Left hindlimb (tissue), 1 donor: Measurements from ENCODE around the gene NECAB2.

Source experiments
- DNase-seq: peaks from one replicate; pipeline ENCODE4 v3.0.0-alpha.2; 2018

The NECAB2 gene

DNA sequence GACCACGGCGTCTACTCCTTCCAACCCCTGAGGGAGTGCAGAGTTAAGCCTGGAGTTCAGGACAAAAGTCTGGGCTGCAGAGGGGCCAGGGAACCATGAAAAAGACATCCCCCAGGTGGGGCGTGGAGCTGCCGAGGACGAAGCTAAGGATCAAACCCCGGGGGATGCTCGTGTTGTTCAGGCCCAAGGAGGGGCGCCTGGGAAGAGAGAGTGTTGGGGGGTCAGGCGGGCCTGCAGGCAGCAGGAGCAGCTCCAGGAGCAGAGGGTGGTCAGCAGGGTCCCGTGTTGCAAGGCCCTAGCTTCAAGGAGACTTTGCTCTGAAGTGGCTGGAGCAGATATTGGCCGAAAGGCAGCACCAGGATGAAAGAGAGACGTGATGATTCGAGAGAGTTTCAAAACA is 26.7 kb downstream of the NECAB2 start:
- no peak for DNase-seq

- peak; percentile 48 for DNase-seq
These were observed 27.7 kb downstream of the NECAB2 start for GRCh38 chr16:83995754-83996153.

DNA sequence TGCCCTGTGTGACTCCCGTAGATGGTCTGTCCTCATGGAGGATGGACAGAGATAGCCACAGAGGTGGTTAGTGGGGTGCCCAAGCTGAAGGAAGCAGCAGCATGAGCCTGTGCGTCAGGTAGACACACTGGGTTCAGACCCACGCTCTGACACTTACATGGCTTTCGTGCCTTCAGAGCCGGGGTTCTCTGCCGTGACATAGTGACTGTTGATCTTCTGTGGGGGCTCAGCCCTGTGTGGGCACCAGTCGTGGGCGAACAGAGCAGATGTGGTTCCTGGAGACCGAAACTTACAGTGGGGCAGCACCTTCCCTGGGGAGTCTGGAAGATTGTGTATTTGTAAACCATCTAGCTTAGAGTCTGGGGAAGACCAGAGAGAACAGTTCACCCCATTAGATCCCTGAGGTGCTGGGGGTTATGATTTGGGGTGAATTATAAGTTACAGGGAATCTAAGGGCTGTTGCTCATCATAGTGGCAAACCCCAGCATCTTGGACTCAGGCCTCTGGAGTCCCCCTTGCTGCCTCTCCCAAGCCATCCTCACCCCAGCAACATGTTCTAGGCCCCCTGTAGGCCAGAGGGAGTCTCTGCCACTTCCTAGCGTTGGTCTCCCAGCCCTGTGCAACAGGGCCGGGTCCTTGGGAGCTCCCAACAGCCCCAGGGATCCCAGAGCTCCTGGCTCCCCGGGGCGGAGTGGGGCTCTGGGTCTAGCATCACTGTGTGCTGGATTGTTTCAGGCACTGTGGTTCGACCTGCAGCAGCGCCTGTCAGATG is 28.6 kb downstream of the NECAB2 start:
- no peak for DNase-seq

DNA sequence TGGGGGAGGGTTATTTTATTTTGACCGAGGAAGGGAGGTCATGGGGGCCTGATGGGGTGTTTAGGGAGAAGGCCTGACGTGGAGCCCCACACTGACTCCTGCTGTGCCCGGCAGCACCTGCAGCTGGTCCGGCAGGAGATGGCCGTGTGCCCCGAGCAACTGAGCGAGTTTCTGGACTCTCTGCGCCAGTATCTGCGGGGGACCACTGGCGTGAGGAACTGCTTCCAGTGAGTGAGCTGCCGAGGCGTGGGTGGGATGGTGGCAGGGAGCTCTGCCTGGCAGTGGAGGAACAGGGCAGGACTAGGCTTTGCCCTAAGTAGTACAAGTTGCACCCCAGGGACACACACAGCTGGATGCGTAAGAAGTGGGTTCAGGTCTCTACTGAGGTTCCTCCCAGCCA is 30.0 kb downstream of the NECAB2 start:
- DNase-seq = no peak

DNA sequence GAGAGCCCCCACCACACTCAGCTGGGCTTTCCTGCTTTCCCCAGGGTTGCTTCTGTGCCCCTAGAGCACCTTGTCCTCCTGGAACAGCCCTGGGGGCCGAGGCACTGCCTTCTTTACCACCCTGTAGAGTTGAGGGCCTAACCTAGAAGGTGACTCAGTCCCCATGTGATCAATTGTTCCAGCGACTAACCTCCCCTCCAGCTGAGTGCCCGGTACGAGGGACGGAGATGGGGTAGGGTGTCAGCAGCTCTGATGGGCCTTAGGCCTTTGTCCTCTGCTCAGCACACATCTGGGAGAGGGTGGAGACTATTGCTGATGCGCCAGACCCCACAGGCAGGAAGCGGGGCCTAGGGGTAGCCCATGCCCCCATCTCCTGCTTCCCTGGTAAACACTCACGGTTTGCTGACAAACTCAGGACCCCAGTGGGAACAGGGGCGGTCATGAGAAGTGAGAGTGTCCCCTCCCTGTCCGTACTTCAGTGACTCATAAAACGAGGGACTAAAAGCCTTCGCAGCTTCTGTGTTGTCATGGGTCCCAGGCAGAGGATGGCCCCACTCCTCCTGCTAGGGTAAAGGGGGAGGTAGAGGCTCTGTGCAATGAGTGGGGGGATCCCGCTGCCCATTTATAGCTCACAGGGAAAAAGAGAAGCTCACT is 33.1 kb downstream of the NECAB2 start:
- DNase-seq = no peak

DNA sequence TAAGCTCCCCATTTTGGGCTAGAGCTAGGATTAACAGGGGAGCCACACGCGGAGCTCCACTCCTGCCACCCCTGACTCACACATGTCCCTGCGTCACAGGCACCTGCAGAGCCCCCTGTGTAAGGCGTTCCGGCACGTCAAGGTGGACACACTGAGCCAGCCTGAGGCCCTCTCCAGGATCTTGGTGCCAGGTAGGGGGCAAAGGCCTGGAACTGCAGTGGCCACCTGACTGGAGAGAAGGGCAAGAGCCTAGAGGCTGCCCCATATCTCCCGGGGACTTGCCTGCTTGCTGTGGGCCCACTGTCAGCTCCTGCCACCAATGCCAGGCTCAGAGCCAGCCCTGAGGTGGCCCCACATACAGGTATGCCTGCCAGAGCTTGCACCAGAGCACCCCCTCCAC is 33.7 kb downstream of the NECAB2 start:
- DNase-seq = no peak

DNA sequence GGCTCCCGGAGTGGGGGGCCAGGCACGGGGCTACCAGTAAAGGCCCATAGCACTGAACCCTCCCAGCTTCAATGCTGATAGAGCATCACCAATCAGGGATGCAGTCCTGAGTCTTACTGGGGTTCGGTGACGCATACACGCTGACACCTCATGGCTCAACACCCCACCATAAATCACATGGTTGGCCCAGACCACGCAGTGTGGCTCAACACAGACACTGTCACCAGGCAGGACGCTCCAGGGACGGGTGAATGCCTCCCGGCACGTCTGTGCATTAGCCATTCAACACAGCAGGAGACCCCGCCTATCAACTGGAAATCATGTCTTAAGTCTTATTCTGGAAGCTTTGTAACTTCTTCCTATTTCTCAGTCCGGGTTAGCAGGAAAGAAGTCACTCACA is 35.0 kb downstream of the NECAB2 start:
- no peak for DNase-seq

DNA sequence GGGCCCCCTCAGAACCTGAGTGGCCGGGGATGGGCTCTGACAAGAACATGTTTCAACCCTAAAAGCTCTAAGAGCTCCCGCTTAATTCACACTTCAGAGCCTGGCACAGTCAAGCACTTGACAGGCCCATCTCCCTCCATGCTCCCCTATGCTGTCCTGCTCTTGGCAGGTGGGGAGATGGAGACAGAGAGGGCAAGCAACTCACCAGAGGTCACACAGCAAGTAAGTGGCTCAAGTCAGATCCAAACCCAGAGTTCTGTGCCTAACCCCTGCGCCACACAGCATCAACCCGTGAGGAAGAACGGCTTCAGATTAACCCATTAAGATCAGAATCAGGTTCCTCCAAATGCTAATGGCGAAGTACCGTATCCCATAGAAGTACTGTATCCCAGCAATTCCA is 36.4 kb downstream of the NECAB2 start:
- DNase-seq = no peak

DNA sequence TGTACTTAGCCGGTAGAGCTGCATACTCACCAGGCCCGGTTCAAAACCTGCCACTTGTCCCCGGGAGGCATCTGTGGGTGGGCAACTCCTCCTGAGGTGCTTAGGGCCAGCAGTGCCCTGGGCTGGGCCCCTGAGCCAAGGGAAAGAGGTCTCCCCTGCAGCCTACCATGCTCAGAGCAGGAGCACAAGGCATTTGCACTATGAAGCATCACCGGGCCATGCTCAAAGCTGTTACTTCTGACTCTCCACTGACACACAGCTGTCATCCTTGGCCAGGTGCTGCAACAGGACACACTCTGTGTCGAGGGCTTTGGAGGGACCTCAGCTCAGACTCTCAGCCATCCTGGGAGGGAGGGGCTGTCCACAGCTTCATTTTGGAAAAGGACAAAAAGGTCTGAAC is 37.3 kb downstream of the NECAB2 start:
- no peak for DNase-seq

DNA sequence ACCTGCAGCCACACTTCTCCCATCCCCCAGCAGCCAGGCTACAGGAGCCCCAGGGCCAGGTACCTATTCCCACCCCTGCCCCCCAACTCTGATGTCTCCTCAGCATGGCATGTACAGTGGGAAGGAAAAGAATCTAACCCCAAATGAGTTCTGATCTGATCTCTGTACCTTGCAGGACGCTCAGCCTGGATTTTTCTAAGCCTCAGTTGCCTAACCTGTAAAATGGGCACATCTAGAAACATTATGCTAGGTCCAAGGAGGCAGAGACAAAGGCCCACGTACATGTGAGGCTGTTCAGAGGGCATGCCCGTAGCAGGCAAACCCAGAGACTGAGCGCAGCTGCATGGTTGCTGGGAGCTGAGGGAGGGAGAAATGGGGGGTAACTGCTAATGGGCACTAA is 39.5 kb downstream of the NECAB2 start:
- no peak for DNase-seq

DNA sequence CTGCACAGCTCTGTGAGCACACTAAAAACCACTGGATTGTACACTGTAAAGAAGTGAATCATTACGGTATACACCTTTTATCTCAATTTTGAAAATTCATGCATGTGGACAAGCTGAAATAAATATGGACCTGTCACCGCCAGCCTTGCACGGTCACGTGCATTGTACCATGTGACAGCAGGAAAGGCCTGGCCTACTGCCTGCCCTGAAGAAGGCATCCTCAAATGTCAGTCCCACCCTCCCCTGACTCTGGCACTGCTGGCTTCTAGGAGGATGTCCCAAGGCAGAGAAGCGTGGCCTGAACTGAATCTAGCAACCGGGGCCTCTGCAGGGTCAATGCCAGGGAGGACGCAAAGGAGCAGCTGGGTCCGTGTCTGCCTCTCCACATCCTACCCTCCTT is 39.9 kb downstream of the NECAB2 start:
- DNase-seq = no peak

DNA sequence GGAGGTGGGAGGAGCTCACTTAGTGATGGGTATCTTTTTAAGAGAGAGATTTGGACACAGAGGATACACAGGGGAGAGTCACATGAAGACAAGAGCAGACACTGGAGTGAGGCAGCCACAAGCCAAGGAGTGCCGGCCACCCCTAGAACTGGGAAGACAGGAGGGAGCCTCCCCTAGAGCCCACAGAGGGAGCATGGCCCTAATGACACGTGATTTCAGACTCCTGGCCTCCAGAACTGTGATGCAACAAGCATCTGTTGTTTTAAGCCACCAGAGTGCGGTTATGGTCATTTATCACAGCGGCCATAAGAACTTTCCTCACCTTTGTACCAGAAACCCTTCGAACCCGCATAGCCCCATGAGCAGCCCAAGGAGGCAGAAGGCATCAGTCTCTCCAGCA is 41.2 kb downstream of the NECAB2 start:
- no peak for DNase-seq

- DNase-seq = no peak
These were observed 45.9 kb downstream of the NECAB2 start for GRCh38 chr16:84013787-84014569.

GRCh38 chr16:84014570-84015327 is 46.7 kb downstream of the NECAB2 start:
- no peak for DNase-seq

- no peak for DNase-seq
These were observed 47.4 kb downstream of the NECAB2 start for GRCh38 chr16:84015399-84015798.

DNA sequence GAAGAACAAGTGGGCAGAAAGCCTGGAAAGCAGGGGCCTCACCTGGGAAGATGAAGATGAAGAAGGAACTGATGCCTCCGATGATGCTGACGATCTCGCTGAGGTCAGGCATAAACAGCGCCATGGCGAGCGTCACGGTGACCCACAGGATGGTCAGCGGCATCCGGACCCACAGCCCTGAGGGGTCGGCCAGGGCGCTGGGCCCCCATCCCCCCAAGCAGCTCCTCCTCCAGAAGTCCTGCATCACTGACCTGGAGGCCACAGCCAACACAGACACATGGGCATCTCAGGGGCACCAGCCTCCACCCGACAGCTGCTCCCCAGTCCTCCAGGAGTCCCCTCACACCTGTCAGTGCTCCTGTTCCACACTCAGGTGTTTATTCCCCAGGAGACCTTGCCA is 48.4 kb downstream of the NECAB2 start:
- no peak for DNase-seq

- DNase-seq = no peak
These were observed 50.7 kb downstream of the NECAB2 start for GRCh38 chr16:84018710-84019109.

DNA sequence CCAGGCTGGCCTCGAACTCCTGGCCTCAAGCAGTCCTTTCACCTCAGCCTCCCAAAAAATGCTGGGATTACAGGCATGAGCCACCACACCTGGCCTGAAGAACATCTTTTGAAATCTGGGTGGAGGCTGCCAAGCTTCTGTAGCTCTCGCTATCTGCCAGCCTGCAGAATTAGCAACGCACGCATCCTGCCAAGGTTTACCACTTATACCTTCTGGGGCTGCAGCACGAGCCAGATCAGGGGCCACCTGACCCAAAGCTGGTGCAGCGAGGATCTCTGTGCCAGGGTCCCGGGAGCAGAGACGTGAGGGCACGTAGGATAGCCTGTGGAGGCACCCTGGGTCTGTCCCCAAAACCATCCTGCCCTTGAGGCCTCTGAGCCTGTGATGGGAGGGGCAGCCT is 52.3 kb downstream of the NECAB2 start:
- no peak for DNase-seq

DNA sequence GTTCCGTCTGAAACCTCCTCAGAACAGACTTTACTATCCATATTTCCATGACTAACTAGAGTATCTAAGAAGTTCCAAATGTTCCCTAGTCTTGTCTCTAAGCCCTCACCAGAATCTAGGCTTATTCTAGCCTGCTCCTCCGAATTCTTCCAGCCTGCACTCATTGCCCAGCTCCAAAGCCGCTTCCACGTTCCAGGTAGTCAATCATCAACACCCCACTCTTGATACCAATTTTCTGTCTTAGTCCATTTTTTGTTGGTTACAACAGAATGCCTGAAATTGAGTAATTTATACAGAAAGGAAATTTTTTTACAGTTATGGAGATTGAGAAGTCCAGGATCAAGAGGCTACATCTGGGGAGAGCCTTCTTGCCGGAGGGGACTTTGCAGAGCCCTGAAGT is 53.4 kb downstream of the NECAB2 start:
- DNase-seq = no peak

DNA sequence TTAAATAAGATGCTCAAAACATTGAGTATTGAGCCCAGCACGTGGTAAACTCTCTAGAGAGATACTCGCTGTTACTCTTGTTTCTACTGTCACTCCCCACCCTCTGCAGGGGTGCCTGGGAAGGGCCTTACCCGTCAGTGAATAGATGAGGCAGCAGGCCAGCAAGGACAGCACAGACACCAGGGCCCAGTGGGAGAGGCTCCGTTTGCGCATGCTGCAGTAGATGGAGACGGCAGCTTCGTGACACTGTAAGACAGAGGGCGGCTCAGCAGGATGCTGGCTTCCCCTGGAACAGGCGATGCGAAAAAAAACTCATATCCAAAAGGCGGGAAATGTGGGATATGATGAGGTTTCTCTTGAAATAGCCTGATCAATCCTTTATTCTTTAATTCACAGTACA is 54.6 kb downstream of the NECAB2 start:
- DNase-seq = no peak

GRCh38 chr16:84024854-84025253 is 56.8 kb downstream of the NECAB2 start:
- no peak for DNase-seq

DNA sequence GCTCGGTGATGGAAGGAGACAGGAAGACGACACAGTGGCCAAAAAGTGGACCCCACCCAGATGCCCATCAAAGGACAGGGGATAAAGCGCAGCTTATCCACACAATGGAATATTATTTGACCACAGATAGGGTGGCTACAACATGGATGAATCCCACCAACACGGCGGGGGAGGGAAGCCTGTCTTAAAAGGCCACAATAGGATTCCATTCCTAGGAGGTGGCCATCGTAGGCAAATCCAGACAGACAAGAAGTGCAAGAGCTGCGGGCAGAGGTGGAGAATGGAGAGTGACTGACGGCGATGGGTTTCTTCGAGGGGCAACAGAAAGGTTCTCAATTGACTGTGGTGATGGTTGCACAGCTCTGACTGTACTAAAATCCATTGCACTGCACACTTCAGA is 58.6 kb downstream of the NECAB2 start:
- no peak for DNase-seq

DNA sequence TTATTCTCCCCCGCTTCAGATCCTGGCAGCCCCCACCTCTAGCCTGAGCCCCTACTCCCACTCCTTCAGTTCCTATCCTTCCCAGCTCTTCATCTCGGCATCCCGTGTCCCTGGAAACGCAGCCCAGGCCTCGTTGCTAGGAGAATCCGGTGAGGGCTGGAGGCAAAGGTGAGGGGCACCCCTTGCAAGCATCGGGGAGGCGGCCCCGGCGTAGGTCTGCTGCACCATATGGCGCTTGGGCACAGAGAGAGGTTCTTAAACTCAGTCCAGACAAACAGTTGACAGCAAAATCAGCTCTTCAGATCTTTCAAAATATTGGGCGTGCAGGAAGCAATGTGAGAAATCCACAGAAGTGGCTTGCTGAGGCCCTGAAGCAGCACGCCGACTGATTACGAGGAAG is 59.6 kb downstream of the NECAB2 start:
- DNase-seq = no peak
